Fibroblast of skin of scalp (primary cell): Measurements from ENCODE around the gene HSPB8. TPM values are rescaled to one million over a fixed set of nuclear protein-coding genes. Genes with fewer than 3 reads are reported as not detected.

ENCODE experiments used
- DNase-seq: peaks from one replicate; pipeline ENCODE4 v3.0.0-alpha.2; 2013
- polyA plus RNA-seq, 2 experiments: library from polyadenylated mRNA; unstranded; fragments of 120-200 nt; gene quantifications; one replicate each; pipeline ENCODE4 v1.2.1, GENCODE V29; 2013; ENCODE audit not compliant: insufficient read length in 2 of 2

Gene HSPB8
- 4.2 TPM for polyA plus RNA-seq (2013, experiment 1 of 2; ENCODE audit: insufficient read length)
- polyA plus RNA-seq (2013, experiment 2 of 2; ENCODE audit: insufficient read length): 9.4 TPM

- peak; percentile 53 for DNase-seq
These were observed at the start of gene HSPB8 for GRCh38 chr12:119178544-119179334. Gene HSPB8 (plus strand): TSS chr12:119178931. CDS start chr12:119179313, 382 bp downstream.

GRCh38 chr12:119129827-119130434, 48.8 kb upstream of the HSPB8 start:
- no peak for DNase-seq

- no peak for DNase-seq
These were observed 48.2 kb upstream of the HSPB8 start for GRCh38 chr12:119130523-119130922.

GRCh38 chr12:119134284-119135072, 44.3 kb upstream of the HSPB8 start:
- no peak for DNase-seq

- no peak for DNase-seq
These were observed 41.8 kb upstream of the HSPB8 start for GRCh38 chr12:119136811-119137410.

GRCh38 chr12:119139448-119139847, 39.3 kb upstream of the HSPB8 start:
- DNase-seq: no peak

GRCh38 chr12:119145367-119145766, 33.4 kb upstream of the HSPB8 start:
- DNase-seq: no peak

GRCh38 chr12:119147847-119148448, 30.8 kb upstream of the HSPB8 start:
- no peak for DNase-seq

GRCh38 chr12:119149270-119149669, 29.5 kb upstream of the HSPB8 start:
- no peak for DNase-seq

GRCh38 chr12:119151445-119152026, 27.2 kb upstream of the HSPB8 start:
- no peak for DNase-seq

- peak; percentile 17 for DNase-seq
These were observed 25.0 kb upstream of the HSPB8 start for GRCh38 chr12:119153477-119154434.

GRCh38 chr12:119154435-119154818, 24.3 kb upstream of the HSPB8 start:
- no peak for DNase-seq

GRCh38 chr12:119156401-119157044, 22.2 kb upstream of the HSPB8 start:
- DNase-seq: no peak

GRCh38 chr12:119157528-119157927, 21.2 kb upstream of the HSPB8 start:
- DNase-seq: no peak

GRCh38 chr12:119157978-119158377, 20.8 kb upstream of the HSPB8 start:
- no peak for DNase-seq

GRCh38 chr12:119158402-119158801, 20.3 kb upstream of the HSPB8 start:
- DNase-seq: no peak

- no peak for DNase-seq
These were observed 18.9 kb upstream of the HSPB8 start for GRCh38 chr12:119159844-119160243.

GRCh38 chr12:119167902-119168301, 10.8 kb upstream of the HSPB8 start:
- DNase-seq: no peak

GRCh38 chr12:119168721-119169120, 10.0 kb upstream of the HSPB8 start:
- DNase-seq: no peak

- DNase-seq: no peak
These were observed 9.6 kb upstream of the HSPB8 start for GRCh38 chr12:119169150-119169549.
